C1 segment of cervical spinal cord (tissue), 14 donors: ENCODE measurements around the gene GNG5.
"Not testable (repeated sequence)": the region's sequence is repeated elsewhere in the genome, so short reads cannot be mapped to it uniquely, and the experiment has no call there.

ENCODE experiments used
- DNase-seq, 14 donors: peaks; one replicate each; lab custom pipeline; 2025; lab: John Stamatoyannopoulos, UW

The GNG5 gene

GRCh38 chr1:84489766-84490165 lies 16.6 kb downstream of the GNG5 start:
- no peak for DNase-seq

- DNase-seq, result no peak
These were observed 18.3 kb downstream of the GNG5 start for GRCh38 chr1:84488107-84488506.

GRCh38 chr1:84481317-84481716 lies 25.1 kb downstream of the GNG5 start:
- DNase-seq, result no peak

GRCh38 chr1:84480650-84481049 lies 25.7 kb downstream of the GNG5 start:
- DNase-seq, result no peak

- DNase-seq, result peak in 1 of 14 donors; percentile 42
These were observed 26.4 kb downstream of the GNG5 start for GRCh38 chr1:84479998-84480397.

- peak; percentile 5 to 83 (median 66) for DNase-seq
These were observed 27.2 kb downstream of the GNG5 start, which contains the start of gene RPF1 for GRCh38 chr1:84478876-84479868. RPF1 (plus strand) TSS chr1:84479266; CDS start chr1:84479282, 16 bp downstream.

GRCh38 chr1:84476225-84476624 lies 30.2 kb downstream of the GNG5 start:
- no peak for DNase-seq

GRCh38 chr1:84467298-84467697 lies 39.1 kb downstream of the GNG5 start:
- no peak for DNase-seq

- no peak for DNase-seq
These were observed 44.3 kb downstream of the GNG5 start for GRCh38 chr1:84462118-84462517.

GRCh38 chr1:84452436-84452835 lies 53.9 kb downstream of the GNG5 start:
- no peak for DNase-seq

- no peak for DNase-seq
These were observed 55.5 kb downstream of the GNG5 start for GRCh38 chr1:84450910-84451309.

- not testable (repeated sequence) for DNase-seq
These were observed 57.7 kb downstream of the GNG5 start for GRCh38 chr1:84448704-84449103.
